ENCODE data around the gene MS4A8. TPM values are rescaled to one million over a fixed set of nuclear protein-coding genes. Genes with fewer than 3 reads are reported as not detected.
"Not testable (repeated sequence)": the region's sequence is repeated elsewhere in the genome, so short reads cannot be mapped to it uniquely, and the experiment has no call there.

Gene MS4A8
- total RNA-seq: not detected
- 0 reads per million in 2 donors for total RNA-seq

GRCh38 chr11:60699284-60699691 is at the start of gene MS4A8:
Gene MS4A8, plus strand, starts transcription at chr11:60699612. Its CDS starts 1,249 bp downstream, at chr11:60700861.
- DNase-seq (no peak), ATAC-seq (no peak)
- H3K4me3 Mint-ChIP-seq: no peak within 1 kb of the TSS
- H3K36me3 Mint-ChIP-seq (ENCODE audit: low read depth): peaks cover 2% of the 10 kb centered on the region
- no peaks in the 10 kb centered on the region for H3K4me1 Mint-ChIP-seq
- H3K27ac Mint-ChIP-seq: no peak within 1 kb of the TSS
- peaks cover 18% of the 10 kb centered on the region for H3K27me3 Mint-ChIP-seq
- no peaks in the 10 kb centered on the region for H3K9me3 ChIP-seq (ENCODE audit: control insufficient read depth, low read length, poor library complexity, severe bottlenecking)

GRCh38 chr11:60657888-60658287 is 41.5 kb upstream of the MS4A8 start:
- H3K9me3 ChIP-seq (ENCODE audit: control insufficient read depth, low read length, poor library complexity, severe bottlenecking): no peaks in the 10 kb centered on the region
- Mint-ChIP-seq H3K27ac (no peak overlapping the region), H3K4me3 (no peak overlapping the region), H3K27me3 (peaks cover 36% of the 10 kb centered on the region), H3K4me1 (no peaks in the 10 kb centered on the region), H3K36me3 (ENCODE audit: low read depth) (peaks cover 3% of the 10 kb centered on the region)
- ATAC-seq: no peak
- DNase-seq: no peak

GRCh38 chr11:60658409-60658808 is 41.0 kb upstream of the MS4A8 start:
- H3K27ac Mint-ChIP-seq: no peak overlapping the region
- DNase-seq (no peak), ATAC-seq (no peak)
- peaks cover 38% of the 10 kb centered on the region for H3K27me3 Mint-ChIP-seq
- H3K4me1 Mint-ChIP-seq: no peaks in the 10 kb centered on the region
- no peak overlapping the region for H3K4me3 Mint-ChIP-seq
- no peaks in the 10 kb centered on the region for H3K9me3 ChIP-seq (ENCODE audit: control insufficient read depth, low read length, poor library complexity, severe bottlenecking)
- H3K36me3 Mint-ChIP-seq (ENCODE audit: low read depth): peaks cover 4% of the 10 kb centered on the region

- H3K27me3 Mint-ChIP-seq: no peaks in the 10 kb centered on the region
- no peak for DNase-seq
These were observed 27.2 kb upstream of the MS4A8 start for GRCh38 chr11:60672255-60672654.

GRCh38 chr11:60678231-60678630 is 21.2 kb upstream of the MS4A8 start:
- not testable (repeated sequence) for H3K4me3 Mint-ChIP-seq; H3K27ac Mint-ChIP-seq; ATAC-seq; H3K9me3 ChIP-seq (ENCODE audit: control insufficient read depth, low read length, poor library complexity, severe bottlenecking); DNase-seq; H3K36me3 Mint-ChIP-seq (ENCODE audit: low read depth); H3K27me3 Mint-ChIP-seq; H3K4me1 Mint-ChIP-seq

More at GRCh38 chr11:60672255-60672654, 27.2 kb upstream of the MS4A8 start:
- Mint-ChIP-seq H3K27ac (no peak overlapping the region), H3K4me3 (no peak overlapping the region), H3K36me3 (ENCODE audit: low read depth) (no peaks in the 10 kb centered on the region), H3K4me1 (no peaks in the 10 kb centered on the region)
- H3K9me3 ChIP-seq (ENCODE audit: control insufficient read depth, low read length, poor library complexity, severe bottlenecking): no peaks in the 10 kb centered on the region
- no peak for ATAC-seq

- Mint-ChIP-seq H3K27ac (no peak overlapping the region), H3K4me1 (no peaks in the 10 kb centered on the region), H3K27me3 (no peaks in the 10 kb centered on the region), H3K36me3 (ENCODE audit: low read depth) (no peaks in the 10 kb centered on the region), H3K4me3 (no peak overlapping the region)
- H3K9me3 ChIP-seq (ENCODE audit: control insufficient read depth, low read length, poor library complexity, severe bottlenecking): no peaks in the 10 kb centered on the region
- ATAC-seq: no peak
- DNase-seq: no peak
These were observed 19.5 kb upstream of the MS4A8 start for GRCh38 chr11:60679879-60680278.

- H3K36me3 Mint-ChIP-seq (ENCODE audit: low read depth): no peaks in the 10 kb centered on the region
- no peak overlapping the region for H3K4me3 Mint-ChIP-seq
- no peaks in the 10 kb centered on the region for H3K9me3 ChIP-seq (ENCODE audit: control insufficient read depth, low read length, poor library complexity, severe bottlenecking)
- DNase-seq (no peak), ATAC-seq (no peak)
- no peak overlapping the region for H3K27ac Mint-ChIP-seq
- H3K27me3 Mint-ChIP-seq: peaks cover under 1% of the 10 kb centered on the region
- H3K4me1 Mint-ChIP-seq: no peaks in the 10 kb centered on the region
These were observed 18.8 kb upstream of the MS4A8 start for GRCh38 chr11:60680455-60681119.

GRCh38 chr11:60684541-60684848 is 14.9 kb upstream of the MS4A8 start:
- not testable (repeated sequence) for H3K4me3 Mint-ChIP-seq; H3K36me3 Mint-ChIP-seq (ENCODE audit: low read depth); H3K27ac Mint-ChIP-seq; DNase-seq; H3K4me1 Mint-ChIP-seq; ATAC-seq; H3K9me3 ChIP-seq (ENCODE audit: control insufficient read depth, low read length, poor library complexity, severe bottlenecking)
- peaks cover 28% of the 10 kb centered on the region for H3K27me3 Mint-ChIP-seq

GRCh38 chr11:60691661-60692060 is 7.8 kb upstream of the MS4A8 start:
- H3K4me3 Mint-ChIP-seq: no peak overlapping the region
- ATAC-seq (no peak), DNase-seq (no peak)
- H3K27me3 Mint-ChIP-seq: peaks cover 57% of the 10 kb centered on the region
- H3K36me3 Mint-ChIP-seq (ENCODE audit: low read depth): peaks cover 6% of the 10 kb centered on the region
- no peaks in the 10 kb centered on the region for H3K4me1 Mint-ChIP-seq
- H3K27ac Mint-ChIP-seq: no peak overlapping the region
- H3K9me3 ChIP-seq (ENCODE audit: control insufficient read depth, low read length, poor library complexity, severe bottlenecking): no peaks in the 10 kb centered on the region

GRCh38 chr11:60699936-60700335 is 524 bp downstream of the MS4A8 start:
- Mint-ChIP-seq H3K27me3 (peaks cover 19% of the 10 kb centered on the region), H3K4me3 (no peak overlapping the region), H3K27ac (no peak overlapping the region), H3K4me1 (no peaks in the 10 kb centered on the region), H3K36me3 (ENCODE audit: low read depth) (peaks cover 2% of the 10 kb centered on the region)
- no peak for ATAC-seq
- H3K9me3 ChIP-seq (ENCODE audit: control insufficient read depth, low read length, poor library complexity, severe bottlenecking): no peaks in the 10 kb centered on the region
- no peak for DNase-seq

GRCh38 chr11:60700689-60701468 is 1.5 kb downstream of the MS4A8 start:
- no peaks in the 10 kb centered on the region for H3K9me3 ChIP-seq (ENCODE audit: control insufficient read depth, low read length, poor library complexity, severe bottlenecking)
- ATAC-seq (no peak), DNase-seq (no peak)
- Mint-ChIP-seq H3K27ac (no peak overlapping the region), H3K4me3 (no peak overlapping the region), H3K27me3 (peaks cover 26% of the 10 kb centered on the region), H3K4me1 (no peaks in the 10 kb centered on the region), H3K36me3 (ENCODE audit: low read depth) (peaks cover under 1% of the 10 kb centered on the region)

GRCh38 chr11:60701469-60701818 is 2.0 kb downstream of the MS4A8 start:
- ATAC-seq: no peak
- Mint-ChIP-seq H3K36me3 (ENCODE audit: low read depth) (no peaks in the 10 kb centered on the region), H3K27me3 (peaks cover 23% of the 10 kb centered on the region), H3K4me1 (no peaks in the 10 kb centered on the region), H3K4me3 (no peak overlapping the region), H3K27ac (no peak overlapping the region)
- no peaks in the 10 kb centered on the region for H3K9me3 ChIP-seq (ENCODE audit: control insufficient read depth, low read length, poor library complexity, severe bottlenecking)
- no peak for DNase-seq

GRCh38 chr11:60703374-60703773 is 4.0 kb downstream of the MS4A8 start:
- Mint-ChIP-seq H3K27ac (no peak overlapping the region), H3K27me3 (peaks cover 29% of the 10 kb centered on the region)

GRCh38 chr11:60705895-60706294 is 6.5 kb downstream of the MS4A8 start:
- no peaks in the 10 kb centered on the region for H3K36me3 Mint-ChIP-seq (ENCODE audit: low read depth)
- H3K4me3 Mint-ChIP-seq: no peak overlapping the region
- ATAC-seq (no peak), DNase-seq (no peak)
- H3K27ac Mint-ChIP-seq: no peak overlapping the region
- H3K27me3 Mint-ChIP-seq: peaks cover 30% of the 10 kb centered on the region
- H3K4me1 Mint-ChIP-seq: no peaks in the 10 kb centered on the region
- no peaks in the 10 kb centered on the region for H3K9me3 ChIP-seq (ENCODE audit: control insufficient read depth, low read length, poor library complexity, severe bottlenecking)

More at GRCh38 chr11:60703374-60703773, 4.0 kb downstream of the MS4A8 start:
- no peaks in the 10 kb centered on the region for H3K4me1 Mint-ChIP-seq
- H3K9me3 ChIP-seq (ENCODE audit: control insufficient read depth, low read length, poor library complexity, severe bottlenecking): no peaks in the 10 kb centered on the region
- DNase-seq: no peak
- H3K4me3 Mint-ChIP-seq: no peak overlapping the region
- no peaks in the 10 kb centered on the region for H3K36me3 Mint-ChIP-seq (ENCODE audit: low read depth)
- no peak for ATAC-seq

Measured in T-helper 17 cell (primary cell).